GM21390 (cell line): ENCODE data around the gene EFHD2.
A peak's percentile ranks its signal among the peaks of the same experiment; 100 is the strongest.
"Not testable (repeated sequence)": the region's sequence is repeated elsewhere in the genome, so short reads cannot be mapped to it uniquely, and the experiment has no call there.

Experiments used
- ATAC-seq: cut with Tn5 transposase; IDR thresholded peaks from one replicate; pipeline ENCODE4 v1.9.1; 2021; ENCODE audit not compliant: unreplicated experiment

Gene EFHD2

DNA sequence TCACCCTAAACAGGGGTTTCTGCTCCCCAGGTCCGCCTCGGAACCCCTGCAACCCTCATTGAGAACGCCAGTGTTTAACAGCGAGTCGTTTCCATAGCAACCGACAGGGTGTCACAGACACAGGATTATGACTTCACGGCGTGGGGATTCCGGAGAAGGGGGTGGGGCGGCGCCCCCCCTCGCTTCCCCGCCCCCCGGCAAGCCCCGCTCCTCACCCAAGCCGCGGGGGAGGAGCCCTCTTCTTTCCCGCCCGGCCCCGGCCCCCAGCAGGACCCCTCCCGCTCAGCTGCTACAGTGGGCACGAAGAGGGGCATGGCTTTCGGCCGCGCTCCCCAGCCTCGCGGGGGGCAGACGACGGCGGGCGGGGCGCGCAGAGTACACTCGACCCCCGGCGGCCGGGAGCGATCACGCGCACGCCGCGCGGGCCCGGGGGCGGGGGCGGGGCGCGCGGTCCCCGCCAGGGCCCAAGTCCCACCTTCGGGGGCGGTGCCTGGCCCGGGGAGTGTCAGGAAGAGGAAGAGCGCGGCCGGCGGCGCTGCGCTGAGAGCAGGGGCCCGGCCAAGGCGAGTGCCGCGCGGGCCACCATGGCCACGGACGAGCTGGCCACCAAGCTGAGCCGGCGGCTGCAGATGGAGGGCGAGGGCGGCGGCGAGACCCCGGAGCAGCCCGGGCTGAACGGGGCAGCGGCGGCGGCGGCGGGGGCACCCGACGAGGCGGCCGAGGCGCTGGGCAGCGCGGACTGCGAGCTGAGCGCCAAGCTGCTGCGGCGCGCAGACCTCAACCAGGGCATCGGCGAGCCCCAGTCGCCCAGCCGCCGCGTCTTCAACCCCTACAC, at the start of gene EFHD2:
EFHD2 (plus strand) TSS at position 501 of the 835 bp plus-strand sequence; CDS start at position 585, 84 bp downstream.
- ATAC-seq: peak; percentile 79

DNA sequence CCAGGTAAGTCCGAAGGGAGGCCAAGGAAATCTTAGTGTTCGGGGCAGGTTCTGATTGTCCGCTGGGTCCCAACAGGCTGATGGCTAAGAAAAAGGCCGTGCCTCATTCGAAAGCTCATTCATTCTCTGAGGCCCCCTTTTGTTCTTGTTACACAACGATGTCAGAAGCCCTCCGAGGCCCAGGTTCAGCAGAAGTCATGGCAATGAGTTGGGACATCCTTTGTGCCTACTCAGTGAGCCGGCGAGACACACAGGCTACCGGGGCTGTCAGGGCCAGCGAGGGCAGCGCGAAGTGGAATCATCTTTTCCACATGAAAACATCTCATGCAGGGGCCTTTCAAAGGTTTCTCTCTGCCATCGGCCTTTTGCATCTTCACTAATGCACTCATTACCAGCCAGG, 49.0 kb upstream of the EFHD2 start:
- no peak for ATAC-seq

- ATAC-seq: no peak
Observed at GRCh38 chr1:15362096-15362736, 47.5 kb upstream of the EFHD2 start.

DNA sequence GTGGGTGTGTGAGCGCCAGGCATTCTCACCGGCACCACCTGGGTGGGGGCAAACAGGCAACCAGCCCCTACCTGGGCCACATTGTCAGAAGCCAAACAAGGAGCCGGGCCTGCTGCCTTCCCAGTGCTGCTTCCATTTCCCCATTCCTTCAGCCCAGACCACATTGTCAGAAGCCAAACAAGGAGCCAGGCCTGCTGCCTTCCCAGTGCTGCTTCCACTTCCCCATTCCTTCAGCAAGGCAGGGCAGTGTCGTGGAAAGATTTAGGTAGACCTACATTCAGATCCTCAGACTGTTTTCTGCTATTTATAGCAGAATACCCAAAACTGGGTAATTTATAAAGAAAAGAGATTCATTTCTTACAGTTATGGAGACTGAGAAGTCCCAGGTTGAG, 47.0 kb upstream of the EFHD2 start:
- ATAC-seq: no peak

DNA sequence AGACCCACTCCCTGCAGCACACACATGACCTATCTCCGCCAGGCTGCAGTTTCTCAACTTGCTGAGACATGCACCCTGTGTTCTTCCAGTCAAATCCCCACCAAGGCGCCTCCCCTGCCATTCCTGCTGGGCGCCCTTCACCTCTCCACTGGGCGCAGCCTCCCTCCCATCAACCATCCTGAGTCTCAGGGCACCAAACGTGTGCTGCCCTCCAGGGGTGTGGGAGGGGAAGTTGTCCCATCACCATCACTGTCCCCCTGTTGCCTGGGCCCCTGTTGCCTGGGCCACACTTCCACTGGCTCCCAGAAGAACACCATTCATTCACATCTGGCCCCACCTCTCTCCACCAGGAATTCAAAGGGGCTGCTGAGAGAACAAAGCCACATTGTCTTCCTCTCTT, 44.9 kb upstream of the EFHD2 start:
- no peak for ATAC-seq

- ATAC-seq: no peak
Observed at GRCh38 chr1:15368888-15369287, 40.8 kb upstream of the EFHD2 start.

- no peak for ATAC-seq
Observed at GRCh38 chr1:15370268-15370667, 39.4 kb upstream of the EFHD2 start.

DNA sequence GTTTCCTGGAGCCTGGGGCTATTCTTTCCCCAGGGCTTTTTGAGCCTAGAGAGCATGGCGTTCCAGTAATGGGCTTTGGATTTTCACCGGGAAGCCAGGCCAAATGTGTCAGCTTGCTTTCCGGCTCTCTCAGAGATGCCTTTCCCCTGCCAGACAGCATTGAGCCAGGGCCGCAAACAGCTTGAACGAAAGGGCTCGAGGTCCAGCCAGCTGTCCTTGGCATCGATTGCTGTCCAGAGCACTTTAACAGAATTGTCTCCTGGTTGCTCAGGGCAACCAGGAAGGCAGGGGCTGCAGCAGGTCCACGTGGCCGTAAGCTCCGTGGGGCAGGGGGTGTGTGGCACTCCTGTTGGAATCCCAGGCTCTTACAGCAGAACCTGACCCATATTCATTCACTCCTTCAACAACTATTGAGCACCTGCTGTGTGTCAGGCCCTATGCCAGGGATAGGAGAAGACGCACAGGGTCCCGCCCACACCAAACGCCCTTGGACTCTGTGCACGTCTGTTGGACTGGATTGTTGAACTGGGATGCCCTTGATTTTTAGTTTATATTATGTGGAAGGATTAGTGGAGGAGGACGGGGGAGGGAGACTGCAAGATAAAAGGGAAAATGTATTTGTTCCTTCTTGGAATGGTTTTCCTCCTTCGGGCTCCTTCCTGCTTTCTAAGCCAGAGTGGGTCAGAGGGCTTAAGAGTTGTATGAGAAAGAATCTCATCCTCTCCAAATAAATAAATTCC, 38.7 kb upstream of the EFHD2 start:
- no peak for ATAC-seq

DNA sequence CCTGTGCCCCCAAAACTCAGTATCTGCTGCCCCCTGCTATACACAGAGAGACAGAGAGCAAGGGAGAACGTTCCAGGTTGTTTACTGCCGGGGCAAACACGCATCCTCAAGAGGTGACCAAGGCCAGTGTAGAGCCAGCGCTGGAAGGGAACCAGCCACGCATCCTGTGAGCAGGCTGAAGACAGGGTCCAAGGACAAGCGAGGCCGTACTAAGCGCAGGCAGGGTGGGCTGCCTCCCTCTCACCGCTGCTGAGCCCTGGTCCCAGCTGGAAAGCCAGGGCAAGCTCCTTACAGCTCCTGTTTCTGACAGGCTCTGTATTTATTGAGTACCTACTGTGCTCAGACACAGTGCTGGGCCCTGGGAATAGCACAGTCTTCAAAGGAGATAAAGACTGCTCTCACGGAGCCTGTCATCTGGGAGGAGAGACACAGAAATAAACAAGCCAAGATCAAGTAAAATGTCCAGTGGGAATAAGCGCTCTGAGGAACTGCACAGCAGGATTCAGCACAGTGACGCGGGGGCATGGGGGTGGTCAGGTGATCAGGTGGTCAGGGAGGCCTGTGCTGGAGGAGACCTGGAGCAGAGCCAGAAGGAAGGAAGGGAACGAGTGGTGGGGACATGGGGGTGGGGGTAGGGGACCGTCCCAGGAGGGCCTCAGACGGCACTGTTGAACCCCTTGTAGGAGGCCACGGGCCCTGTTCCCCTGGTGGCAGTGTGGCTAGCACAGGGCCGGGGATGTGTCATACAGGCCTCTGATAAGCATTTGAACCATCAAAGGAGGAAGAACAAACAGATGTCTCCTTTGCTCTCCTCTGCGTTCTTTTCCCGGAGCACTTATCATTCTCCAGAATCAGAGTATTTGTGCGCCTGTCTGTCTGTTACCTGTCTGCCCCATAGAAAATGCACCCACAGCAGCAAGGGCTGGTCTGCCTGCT, 37.8 kb upstream of the EFHD2 start:
- no peak for ATAC-seq

DNA sequence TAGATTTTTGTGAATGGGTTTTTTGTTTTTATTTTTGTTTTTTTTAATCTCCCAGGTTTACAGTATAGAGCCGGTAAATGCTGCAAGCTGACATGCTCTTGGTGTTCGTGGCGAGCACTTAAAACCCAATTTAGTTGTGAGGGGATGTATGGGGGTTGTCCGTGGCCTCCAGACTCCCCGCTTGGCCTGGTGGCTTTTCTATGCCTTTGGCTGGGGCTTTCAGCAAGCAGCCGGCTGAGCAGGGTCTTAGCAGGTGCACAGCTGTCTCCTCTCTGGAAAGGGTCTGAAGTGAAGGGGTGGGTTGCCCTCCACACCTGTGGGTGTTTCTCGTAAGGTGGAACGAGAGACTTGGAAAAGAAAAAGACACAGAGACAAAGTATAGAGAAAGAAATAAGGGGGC, 31.0 kb upstream of the EFHD2 start:
- no peak for ATAC-seq

DNA sequence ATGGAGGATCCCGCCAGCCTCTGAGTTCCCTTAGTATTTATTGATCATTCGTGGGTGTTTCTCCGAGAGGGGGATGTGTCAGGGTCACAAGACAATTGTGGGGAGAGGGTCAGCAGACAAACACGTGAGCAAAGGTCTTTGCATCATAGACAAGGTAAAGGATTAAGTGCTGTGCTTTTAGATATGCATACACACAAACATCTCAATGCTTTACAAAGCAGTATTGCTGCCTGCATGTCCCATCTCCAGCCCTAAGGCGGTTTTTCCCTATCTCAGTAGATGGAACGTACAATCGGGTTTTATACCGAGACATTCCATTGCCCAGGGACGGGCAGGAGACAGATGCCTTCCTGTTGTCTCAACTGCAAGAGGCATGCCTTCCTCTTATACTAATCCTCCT, 30.5 kb upstream of the EFHD2 start:
- not testable (repeated sequence) for ATAC-seq

GRCh38 chr1:15380601-15381508, 28.8 kb upstream of the EFHD2 start:
- ATAC-seq: no peak

DNA sequence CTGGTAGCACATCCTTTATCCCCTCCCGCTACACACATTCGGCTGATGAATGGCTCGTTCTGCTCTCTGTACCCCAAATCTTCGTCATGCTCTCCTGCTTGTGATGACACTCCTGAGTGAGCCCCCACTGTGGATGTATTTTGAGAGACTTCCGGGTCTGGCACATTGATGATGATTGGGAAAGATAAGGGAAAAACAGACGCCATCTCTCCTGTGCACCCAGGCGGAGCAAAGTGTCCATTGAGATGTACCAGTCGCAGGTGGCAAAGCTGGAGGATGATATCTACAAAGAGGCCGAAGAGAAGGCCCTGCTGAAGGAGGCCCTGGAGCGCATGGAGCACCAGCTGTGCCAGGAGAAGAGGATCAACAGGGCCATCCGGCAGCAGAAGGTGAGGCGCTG, 27.9 kb upstream of the EFHD2 start:
- no peak for ATAC-seq

- ATAC-seq: no peak
Observed at GRCh38 chr1:15382601-15383518, 26.8 kb upstream of the EFHD2 start.

- ATAC-seq: no peak
Observed at GRCh38 chr1:15383810-15384209, 25.9 kb upstream of the EFHD2 start.

DNA sequence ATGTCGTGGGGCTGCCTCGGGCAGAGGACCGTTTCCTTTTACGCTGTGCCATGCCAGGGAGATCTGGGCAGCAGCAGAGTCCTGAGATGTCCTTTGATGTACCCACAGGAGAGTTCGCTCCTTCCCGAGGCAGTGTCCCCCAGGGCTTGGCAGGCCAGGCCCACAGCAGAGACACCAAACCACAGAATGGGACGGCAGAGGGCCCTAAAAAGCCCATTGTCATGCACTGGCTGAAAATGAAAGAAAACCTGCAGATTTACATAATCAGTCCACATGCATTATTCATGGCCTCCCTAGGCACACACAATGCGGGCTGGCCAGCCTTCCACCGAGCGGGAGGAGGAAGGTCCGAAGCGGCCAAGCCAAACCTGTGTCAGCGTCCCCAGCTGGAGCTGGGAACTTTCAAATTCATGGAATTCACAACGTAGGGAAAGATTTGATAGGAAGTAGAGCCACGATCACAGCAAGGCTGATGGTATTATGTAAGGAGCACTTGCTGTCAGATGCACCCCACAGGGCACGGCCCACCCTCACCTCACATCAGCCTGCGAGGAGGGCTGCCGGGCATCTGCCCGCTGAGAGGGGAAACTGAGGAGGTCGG, 25.3 kb upstream of the EFHD2 start:
- no peak for ATAC-seq

- no peak for ATAC-seq
Observed at GRCh38 chr1:15385420-15385819, 24.3 kb upstream of the EFHD2 start.

DNA sequence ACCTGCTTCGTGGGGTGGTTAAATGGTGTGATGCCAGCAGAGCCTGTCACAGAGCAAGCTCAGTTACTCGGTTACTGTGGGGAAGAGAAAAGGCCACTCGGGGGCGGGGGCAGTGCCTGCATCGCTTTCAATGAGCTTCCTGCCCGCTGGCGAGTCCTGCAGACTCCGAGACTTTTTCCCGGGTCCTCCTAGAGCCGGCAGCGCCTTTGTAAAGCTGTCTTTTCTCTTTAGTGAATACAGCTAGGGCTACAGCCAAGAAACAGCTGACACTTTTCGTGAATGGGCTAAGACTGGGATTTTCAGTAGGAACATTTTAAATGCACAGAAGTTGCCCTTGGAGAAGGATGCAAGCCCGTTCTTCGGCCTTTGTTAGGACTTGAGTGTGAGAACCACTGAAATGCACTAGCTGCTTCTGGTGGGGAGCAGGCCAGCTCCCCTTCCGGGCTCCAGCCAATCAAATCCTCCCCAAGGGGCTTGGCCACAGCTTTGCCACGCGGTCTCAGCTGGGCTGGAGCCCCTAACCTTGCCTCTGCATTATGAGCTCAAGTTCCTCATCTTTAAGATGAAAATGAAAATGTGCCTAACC, 23.4 kb upstream of the EFHD2 start:
- ATAC-seq: no peak
